ENCODE data around the gene CTPS2.
A peak's percentile ranks its signal among the peaks of the same experiment; 100 is the strongest.
"Not testable (repeated sequence)": the region's sequence is repeated elsewhere in the genome, so short reads cannot be mapped to it uniquely, and the experiment has no call there.

CTPS2 gene

GRCh38 chrX:16651391-16652024 is 61.0 kb downstream of the CTPS2 start:
- no peak for DNase-seq

- DNase-seq = no peak
Observed at GRCh38 chrX:16649858-16650257, 62.6 kb downstream of the CTPS2 start, which contains the start of gene S100G. Gene S100G (plus strand): TSS chrX:16650158. CDS start chrX:16651007, 849 bp downstream.

GRCh38 chrX:16646366-16647138 is 65.9 kb downstream of the CTPS2 start:
- DNase-seq = no peak

GRCh38 chrX:16643176-16643575 is 69.3 kb downstream of the CTPS2 start:
- DNase-seq = no peak

GRCh38 chrX:16640823-16641222 is 71.6 kb downstream of the CTPS2 start:
- DNase-seq = no peak

- peak; percentile 31 for DNase-seq
Observed at GRCh38 chrX:16639966-16640365, 72.5 kb downstream of the CTPS2 start.

- no peak for DNase-seq
Observed at GRCh38 chrX:16638533-16638932, 73.9 kb downstream of the CTPS2 start.

- DNase-seq = peak; percentile 11
Observed at GRCh38 chrX:16635596-16635995, 76.9 kb downstream of the CTPS2 start.

- no peak for DNase-seq
Observed at GRCh38 chrX:16635040-16635439, 77.4 kb downstream of the CTPS2 start.

- peak; percentile 55 for DNase-seq
Observed at GRCh38 chrX:16633754-16634153, 78.7 kb downstream of the CTPS2 start.

- DNase-seq = peak; percentile 70
Observed at GRCh38 chrX:16629909-16630308, 82.6 kb downstream of the CTPS2 start.

GRCh38 chrX:16628946-16629595 is 83.4 kb downstream of the CTPS2 start:
- DNase-seq = peak; percentile 83

GRCh38 chrX:16628511-16628910 is 84.0 kb downstream of the CTPS2 start:
- not testable (repeated sequence) for DNase-seq

GRCh38 chrX:16619024-16619423 is 93.4 kb downstream of the CTPS2 start:
- DNase-seq = no peak

GRCh38 chrX:16618422-16618821 is 94.0 kb downstream of the CTPS2 start:
- no peak for DNase-seq

- no peak for DNase-seq
Observed at GRCh38 chrX:16617382-16617781, 95.1 kb downstream of the CTPS2 start.

- DNase-seq = no peak
Observed at GRCh38 chrX:16612257-16612897, 100.1 kb downstream of the CTPS2 start.

- DNase-seq = not testable (repeated sequence)
Observed at GRCh38 chrX:16610654-16611053, 101.8 kb downstream of the CTPS2 start.

- no peak for DNase-seq
Observed at GRCh38 chrX:16610121-16610621, 102.3 kb downstream of the CTPS2 start.

GRCh38 chrX:16606142-16606720 is 106.2 kb downstream of the CTPS2 start:
- no peak for DNase-seq

GRCh38 chrX:16604337-16604736 is 108.1 kb downstream of the CTPS2 start:
- DNase-seq = no peak

GRCh38 chrX:16603822-16604221 is 108.6 kb downstream of the CTPS2 start:
- DNase-seq = no peak

- not testable (repeated sequence) for DNase-seq
Observed at GRCh38 chrX:16603235-16603634, 109.2 kb downstream of the CTPS2 start.
